Kidney (tissue), 14 donors: ENCODE data around the gene ADRA2C. TPM values are rescaled to one million over a fixed set of nuclear protein-coding genes. Genes with fewer than 3 reads are reported as not detected.

ENCODE experiments used
- DNase-seq, 5 donors: peaks; one replicate each; pipeline ENCODE4 v3.0.0-alpha.2; 2013 to 2020
- FAIRE-seq: peaks from 2 replicates; lab custom pipeline; 2012; peaks lifted over from hg19 to GRCh38; lab: Jason Lieb, UNC
- H3K27ac ChIP-seq, 2 donors: one replicate each; pipeline ENCODE4 v1.7.0; 2013; ENCODE audit warnings: low read depth in 2 of 2, low read length in 2 of 2, inconsistent platforms in 1 of 2
- H3K27me3 ChIP-seq: one replicate; pipeline ENCODE4 v1.7.1; 2013; ENCODE audit warnings: low read length, inconsistent platforms; ENCODE audit not compliant: control insufficient read depth, insufficient read depth
- H3K36me3 ChIP-seq, 3 donors: one replicate each; pipeline versions ENCODE4 v1.7.0 to v1.7.1; 2013; ENCODE audit warnings: low read length in 3 of 3, control low read depth in 1 of 3, inconsistent platforms in 1 of 3; ENCODE audit not compliant: insufficient read depth in 3 of 3, control insufficient read depth in 2 of 3
- H3K4me1 ChIP-seq, 3 donors: one replicate each; pipeline versions ENCODE4 v1.7.0 to v1.7.1; 2013; ENCODE audit warnings: low read length in 3 of 3, inconsistent platforms in 1 of 3, low read depth in 1 of 3; ENCODE audit not compliant: control insufficient read depth in 2 of 3, insufficient read depth in 2 of 3
- H3K4me3 ChIP-seq, 3 donors: one replicate each; pipeline versions ENCODE4 v1.7.0 to v1.8.1; 2013; ENCODE audit warnings: low read length in 3 of 3, control low read depth in 1 of 3, inconsistent platforms in 1 of 3
- H3K9ac ChIP-seq, 3 donors: one replicate each; pipeline versions ENCODE4 v1.7.0 to v1.7.1; 2013; ENCODE audit warnings: low read length in 3 of 3, control low read depth in 1 of 3, inconsistent platforms in 1 of 3
- H3K9me3 ChIP-seq, 3 donors: one replicate each; pipeline versions ENCODE4 v1.7.0 to v1.7.1; 2013; ENCODE audit warnings: low read length in 3 of 3, control low read depth in 1 of 3, inconsistent platforms in 1 of 3; ENCODE audit not compliant: control insufficient read depth in 2 of 3, insufficient read depth in 1 of 3
- intact Hi-C: fragments of 100-400 bp; cut with DNase I; formaldehyde crosslinking; loops from one replicate; pipeline ENCODE4 v1.11.1; 2022
- polyA plus RNA-seq: library from polyadenylated mRNA; stranded (reverse); fragments of 350-450 nt; fragmentation: Illumina TruSeq; extraction: RNeasy Lipid Tissue Mini Kit (QIAGEN cat#74804); gene quantifications from one replicate; pipeline ENCODE4 v1.2.3, GENCODE V29; 2014; ENCODE audit warnings: low read depth, low replicate concordance; ENCODE audit not compliant: insufficient read depth
- total RNA-seq: library from RNA; stranded (reverse); fragmentation: NEBNext Ultra II Directional; extraction: Animal tissue kit (Norgen Biotek cat#: 25700); gene quantifications from one replicate; pipeline ENCODE4 v1.2.1, GENCODE V29; 2021
- TF ChIP-seq, protein P1 (sequence below): IDR thresholded peaks from 3 replicates; pipeline ENCODE4 v1.5.1; 2012; ENCODE audit warnings: mild to moderate bottlenecking, moderate library complexity, borderline replicate concordance; ENCODE audit not compliant: insufficient read depth; ENCODE audit errors: extremely low read depth
- donor health status: control.
- donor health status: control.
- donor health status: control.
- donor health status: control.
- donor health status: control.
- donor health status: DM: yes; HTN: yes; CAD: no.
- donor health status: Normal renal cell carcinoma (clear cell type).

The ADRA2C gene
- total and polyA plus RNA-seq, 2 donors from 2014 or later = 21.9 to 36.2 TPM

DNA sequence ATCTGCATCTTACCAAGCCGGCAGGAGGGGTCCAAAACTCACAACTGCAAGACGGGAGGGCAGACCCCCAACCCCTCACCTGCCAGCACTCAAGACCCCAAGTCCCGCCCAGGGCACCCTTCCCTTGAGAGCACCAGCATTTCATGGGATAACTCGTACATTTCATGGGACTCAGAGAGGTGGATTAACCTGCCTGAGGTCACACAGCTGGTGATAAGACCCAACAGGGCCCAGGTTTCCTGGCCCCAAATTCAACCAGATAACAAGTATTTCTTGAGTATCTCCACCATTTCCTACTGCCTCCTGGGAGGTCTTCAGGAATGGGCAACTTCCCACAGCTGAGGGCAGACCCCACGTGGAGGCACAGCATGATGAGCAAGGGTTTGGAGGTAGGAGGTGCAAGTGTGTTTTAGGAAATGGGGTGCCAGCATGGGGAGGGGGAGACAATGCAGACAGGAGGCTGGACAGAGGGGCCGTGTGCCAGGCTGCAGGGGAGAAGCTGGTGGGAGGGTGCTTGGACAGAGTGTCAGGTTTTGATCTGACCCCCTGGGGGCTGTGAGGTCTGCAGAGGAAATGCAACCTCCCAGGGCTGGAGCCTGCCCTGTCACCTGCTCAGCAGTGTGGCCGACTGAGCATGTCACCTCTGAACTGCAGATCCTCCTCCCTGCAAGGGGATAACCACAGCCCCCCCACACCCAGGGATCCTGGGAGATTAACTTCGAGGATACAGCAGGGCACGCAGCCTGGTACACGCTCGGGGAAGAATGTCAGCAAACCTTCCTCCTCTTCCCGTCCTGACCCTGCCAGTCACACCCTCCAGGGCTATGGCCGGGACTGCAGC is 4.4 kb downstream of the ADRA2C start:
- intact Hi-C loops = no loop called here
- Histone ChIP-seq H3K9ac (no peak overlapping the region), H3K9me3 (no peaks in the 10 kb centered on the region), H3K4me3 (no peak overlapping the region), H3K36me3 (no peaks in the 10 kb centered on the region), H3K27ac (no peak overlapping the region), H3K27me3 (peaks cover 5% of the 10 kb centered on the region), H3K4me1 (peaks cover 0 to 5% (median 0%) of the 10 kb centered on the region in 3 donors)
- TF ChIP-seq, protein P1, sequence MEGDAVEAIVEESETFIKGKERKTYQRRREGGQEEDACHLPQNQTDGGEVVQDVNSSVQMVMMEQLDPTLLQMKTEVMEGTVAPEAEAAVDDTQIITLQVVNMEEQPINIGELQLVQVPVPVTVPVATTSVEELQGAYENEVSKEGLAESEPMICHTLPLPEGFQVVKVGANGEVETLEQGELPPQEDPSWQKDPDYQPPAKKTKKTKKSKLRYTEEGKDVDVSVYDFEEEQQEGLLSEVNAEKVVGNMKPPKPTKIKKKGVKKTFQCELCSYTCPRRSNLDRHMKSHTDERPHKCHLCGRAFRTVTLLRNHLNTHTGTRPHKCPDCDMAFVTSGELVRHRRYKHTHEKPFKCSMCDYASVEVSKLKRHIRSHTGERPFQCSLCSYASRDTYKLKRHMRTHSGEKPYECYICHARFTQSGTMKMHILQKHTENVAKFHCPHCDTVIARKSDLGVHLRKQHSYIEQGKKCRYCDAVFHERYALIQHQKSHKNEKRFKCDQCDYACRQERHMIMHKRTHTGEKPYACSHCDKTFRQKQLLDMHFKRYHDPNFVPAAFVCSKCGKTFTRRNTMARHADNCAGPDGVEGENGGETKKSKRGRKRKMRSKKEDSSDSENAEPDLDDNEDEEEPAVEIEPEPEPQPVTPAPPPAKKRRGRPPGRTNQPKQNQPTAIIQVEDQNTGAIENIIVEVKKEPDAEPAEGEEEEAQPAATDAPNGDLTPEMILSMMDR = no peak
- DNase-seq (peak in 3 of 5 donors; percentile 46 to 60 (median 51)), FAIRE-seq (no peak)

GRCh38 chr4:3771164-3771809 is 5.1 kb downstream of the ADRA2C start:
- Histone ChIP-seq H3K9me3 (no peaks in the 10 kb centered on the region), H3K4me3 (no peak overlapping the region), H3K4me1 (peaks cover 0 to 5% (median 0%) of the 10 kb centered on the region in 3 donors), H3K27ac (no peak overlapping the region), H3K36me3 (no peaks in the 10 kb centered on the region), H3K27me3 (peaks cover 5% of the 10 kb centered on the region), H3K9ac (no peak overlapping the region)
- TF ChIP-seq, protein P1 = no peak
- intact Hi-C loops = no loop called here
- DNase-seq = no peak
- FAIRE-seq = no peak

DNA sequence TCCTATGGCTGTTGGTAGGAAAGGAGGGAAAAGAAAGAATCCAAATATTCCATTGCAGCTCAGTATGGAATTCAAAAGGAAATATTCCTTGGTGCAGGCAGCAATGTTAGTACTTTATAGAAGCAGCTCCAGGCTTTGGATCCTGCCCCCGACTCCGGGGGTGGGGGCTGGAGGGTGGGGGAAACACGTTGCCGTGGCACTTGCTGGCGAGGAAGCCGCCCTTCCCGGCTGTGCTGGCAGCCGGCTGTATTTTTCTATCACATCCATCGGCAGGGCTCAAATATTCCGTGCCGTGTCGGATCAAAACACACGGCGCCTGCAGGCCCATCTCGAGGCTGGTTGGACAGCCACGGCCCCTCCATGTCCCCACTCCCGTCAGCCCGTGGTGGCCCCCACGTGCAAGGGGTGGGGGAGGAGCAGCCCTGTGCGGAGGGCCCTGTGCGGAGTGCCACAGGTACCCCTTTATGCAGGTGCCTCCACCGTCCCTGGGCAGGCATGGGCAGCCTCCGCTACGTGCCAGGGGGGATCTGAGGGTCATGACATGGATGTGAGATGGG is 5.8 kb downstream of the ADRA2C start:
- DNase-seq = no peak
- Histone ChIP-seq H3K4me1 (peaks cover 0 to 2% (median 0%) of the 10 kb centered on the region in 3 donors), H3K9ac (no peak overlapping the region), H3K4me3 (no peak overlapping the region), H3K36me3 (no peaks in the 10 kb centered on the region), H3K27ac (no peak overlapping the region), H3K27me3 (peaks cover 2% of the 10 kb centered on the region), H3K9me3 (no peaks in the 10 kb centered on the region)
- TF ChIP-seq, protein P1 = no peak
- no peak for FAIRE-seq
- intact Hi-C loops = no loop called here
